Tibial nerve (tissue), 4 donors: ENCODE results near the gene ANKS1A. TPM values are rescaled to one million over a fixed set of nuclear protein-coding genes. Genes with fewer than 3 reads are reported as not detected.
A peak's percentile ranks its signal among the peaks of the same experiment; 100 is the strongest.

Experiments used
- DNase-seq, 2 donors: peaks; one replicate each; pipeline ENCODE4 v3.0.0-alpha.2; 2019; ENCODE audit warnings: low spot score in 2 of 2
- H3K27ac ChIP-seq, 4 donors: fragments of 200-600 bp; sonication (generic) in 3 of 4; one replicate each; pipeline ENCODE4 v1.5.1; 2017 to 2019; ENCODE audit warnings: mild to moderate bottlenecking in 1 of 4
- H3K27me3 ChIP-seq, 2 donors: fragments of 200-600 bp; sonication (generic) in 1 of 2; one replicate each; pipeline versions ENCODE4 v1.5.1 to v1.6.0; 2017 to 2019
- H3K36me3 ChIP-seq, 3 donors: fragments of 200-600 bp; sonication (generic); one replicate each; pipeline ENCODE4 v1.5.1; 2018 to 2019
- H3K4me1 ChIP-seq, 4 donors: fragments of 200-600 bp; sonication (generic) in 3 of 4; one replicate each; pipeline ENCODE4 v1.5.1; 2017 to 2019
- H3K4me3 ChIP-seq, 4 donors: fragments of 200-600 bp; sonication (generic) in 3 of 4; one replicate each; pipeline ENCODE4 v1.5.1; 2017 to 2019; ENCODE audit warnings: mild to moderate bottlenecking in 1 of 4, moderate library complexity in 1 of 4
- H3K9me3 ChIP-seq, 4 donors: fragments of 200-600 bp; sonication (generic) in 3 of 4; one replicate each; pipeline ENCODE4 v1.5.1; 2017 to 2019
- EP300 ChIP-seq, 2 donors: sonication (generic); formaldehyde crosslinking; IDR thresholded peaks; one replicate each; pipeline ENCODE4 v1.6.1; 2017; ENCODE audit warnings: antibody characterized with exemption in 2 of 2, mild to moderate bottlenecking in 1 of 2
- POLR2A ChIP-seq, 2 donors: fragments of 450-650 bp; IDR thresholded peaks; one replicate each; pipeline ENCODE4 v1.6.1; 2017; ENCODE audit warnings: antibody characterized with exemption in 2 of 2, mild to moderate bottlenecking in 2 of 2, moderate library complexity in 2 of 2
- WGBS, 2 donors: methylation state at CpG; one replicate each; pipeline ENCODE4 v1.1.5; 2018; 5-methylcytosine and 5-hydroxymethylcytosine counted together
- total RNA-seq, 4 donors: library from RNA; depleted of rRNA; stranded (reverse); fragments of >200 nt; gene quantifications; one replicate each; pipeline ENCODE4 v1.1.0, GENCODE V29; 2016
- TF ChIP-seq, protein P1 (sequence below), 5 experiments: fragments of 200-600 bp in 3 of 5; fragments of 450-650 bp in 2 of 5; sonication (generic) in 3 of 5; IDR thresholded peaks; one replicate each; pipeline ENCODE4 v1.5.1; 2016 to 2019; ENCODE audit warnings: antibody characterized with exemption in 5 of 5, mild to moderate bottlenecking in 3 of 5, moderate library complexity in 2 of 5

ANKS1A gene
- total RNA-seq, 4 donors from 2014 or later = 39.3 to 55.9 (median 44.0) TPM

DNA sequence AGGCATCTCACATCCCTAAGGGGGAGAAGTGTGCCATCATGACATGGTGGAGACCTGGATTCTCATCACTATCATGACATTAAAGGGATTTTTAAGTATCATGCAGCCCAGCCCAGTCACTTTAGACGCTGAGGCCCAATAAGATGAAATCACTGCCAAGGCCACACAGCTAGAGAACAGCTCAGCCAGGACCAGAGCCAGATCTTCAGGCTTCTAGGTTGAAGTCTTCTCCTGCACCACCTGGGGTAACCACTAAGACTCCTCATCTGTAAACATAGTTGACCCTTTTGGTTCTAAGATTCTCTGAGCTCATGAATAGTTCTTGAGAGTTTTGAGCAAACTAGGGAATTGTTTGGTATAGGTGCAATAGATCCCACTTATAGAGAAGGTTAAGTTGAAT, 126.9 kb downstream of the ANKS1A start:
- no peak for DNase-seq
- H3K27ac ChIP-seq = peak overlapping the region; percentile 50 to 98 (median 94)
- no peaks in the 10 kb centered on the region for H3K9me3 ChIP-seq
- no peak overlapping the region for H3K4me3 ChIP-seq
- no peaks in the 10 kb centered on the region for H3K36me3 ChIP-seq
- peaks cover 0 to 82% (median 32%) of the 10 kb centered on the region in 4 donors for H3K4me1 ChIP-seq
- no peak for TF ChIP-seq EP300 (IDR thresholded peaks at IDR 0.05)
- no peak for TF ChIP-seq POLR2A (IDR thresholded peaks at IDR 0.05)
- TF ChIP-seq, protein P1, sequence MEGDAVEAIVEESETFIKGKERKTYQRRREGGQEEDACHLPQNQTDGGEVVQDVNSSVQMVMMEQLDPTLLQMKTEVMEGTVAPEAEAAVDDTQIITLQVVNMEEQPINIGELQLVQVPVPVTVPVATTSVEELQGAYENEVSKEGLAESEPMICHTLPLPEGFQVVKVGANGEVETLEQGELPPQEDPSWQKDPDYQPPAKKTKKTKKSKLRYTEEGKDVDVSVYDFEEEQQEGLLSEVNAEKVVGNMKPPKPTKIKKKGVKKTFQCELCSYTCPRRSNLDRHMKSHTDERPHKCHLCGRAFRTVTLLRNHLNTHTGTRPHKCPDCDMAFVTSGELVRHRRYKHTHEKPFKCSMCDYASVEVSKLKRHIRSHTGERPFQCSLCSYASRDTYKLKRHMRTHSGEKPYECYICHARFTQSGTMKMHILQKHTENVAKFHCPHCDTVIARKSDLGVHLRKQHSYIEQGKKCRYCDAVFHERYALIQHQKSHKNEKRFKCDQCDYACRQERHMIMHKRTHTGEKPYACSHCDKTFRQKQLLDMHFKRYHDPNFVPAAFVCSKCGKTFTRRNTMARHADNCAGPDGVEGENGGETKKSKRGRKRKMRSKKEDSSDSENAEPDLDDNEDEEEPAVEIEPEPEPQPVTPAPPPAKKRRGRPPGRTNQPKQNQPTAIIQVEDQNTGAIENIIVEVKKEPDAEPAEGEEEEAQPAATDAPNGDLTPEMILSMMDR (IDR thresholded peaks at IDR 0.05) = no peak
- 0% methylated on average over 1 of the region's 1 CpG for WGBS, 2 donors
- no peaks in the 10 kb centered on the region for H3K27me3 ChIP-seq

DNA sequence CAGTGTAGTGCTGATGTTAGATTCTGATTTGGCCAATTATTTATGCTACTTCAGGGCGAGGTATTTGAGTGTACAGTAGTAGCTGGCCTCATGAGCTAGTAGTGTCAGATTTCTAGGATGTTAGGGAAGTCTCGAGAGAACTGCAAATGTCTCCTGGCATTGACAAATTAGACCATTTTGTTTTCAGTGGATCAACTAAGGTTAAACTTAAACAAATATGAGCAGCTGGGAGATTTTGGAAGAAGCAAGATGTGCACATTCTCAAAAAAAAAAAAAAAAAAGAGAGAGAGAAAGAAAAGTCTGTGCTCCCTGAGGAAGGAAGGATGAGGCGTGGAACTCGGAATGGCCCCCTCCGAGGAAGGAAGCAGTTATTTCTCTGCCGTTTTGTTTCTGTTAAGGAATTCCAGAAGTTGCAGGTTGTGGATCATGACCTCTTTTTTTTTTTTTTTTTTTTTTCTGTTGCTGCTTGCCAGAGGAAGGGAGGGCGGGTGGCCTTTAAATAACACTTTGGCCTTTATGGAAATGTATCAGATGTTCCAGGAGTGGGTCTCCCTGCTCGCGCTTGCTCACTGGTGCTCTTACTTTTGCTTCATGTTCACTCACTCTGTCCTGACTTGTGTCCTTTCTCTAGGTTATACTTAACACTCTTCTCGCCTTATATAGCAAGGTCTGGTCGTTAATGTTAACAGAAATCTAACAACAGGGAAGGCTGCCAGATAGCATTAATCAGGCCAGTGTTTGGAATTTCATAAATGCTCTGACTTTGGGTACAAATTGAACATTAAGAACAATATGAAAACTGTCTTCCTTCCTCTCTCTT, 127.7 kb downstream of the ANKS1A start:
- peak in 1 of 2 donors; percentile 36 for DNase-seq
- 14 to 17% methylated on average over 11 of the region's 11 CpGs for WGBS, 2 donors

DNA sequence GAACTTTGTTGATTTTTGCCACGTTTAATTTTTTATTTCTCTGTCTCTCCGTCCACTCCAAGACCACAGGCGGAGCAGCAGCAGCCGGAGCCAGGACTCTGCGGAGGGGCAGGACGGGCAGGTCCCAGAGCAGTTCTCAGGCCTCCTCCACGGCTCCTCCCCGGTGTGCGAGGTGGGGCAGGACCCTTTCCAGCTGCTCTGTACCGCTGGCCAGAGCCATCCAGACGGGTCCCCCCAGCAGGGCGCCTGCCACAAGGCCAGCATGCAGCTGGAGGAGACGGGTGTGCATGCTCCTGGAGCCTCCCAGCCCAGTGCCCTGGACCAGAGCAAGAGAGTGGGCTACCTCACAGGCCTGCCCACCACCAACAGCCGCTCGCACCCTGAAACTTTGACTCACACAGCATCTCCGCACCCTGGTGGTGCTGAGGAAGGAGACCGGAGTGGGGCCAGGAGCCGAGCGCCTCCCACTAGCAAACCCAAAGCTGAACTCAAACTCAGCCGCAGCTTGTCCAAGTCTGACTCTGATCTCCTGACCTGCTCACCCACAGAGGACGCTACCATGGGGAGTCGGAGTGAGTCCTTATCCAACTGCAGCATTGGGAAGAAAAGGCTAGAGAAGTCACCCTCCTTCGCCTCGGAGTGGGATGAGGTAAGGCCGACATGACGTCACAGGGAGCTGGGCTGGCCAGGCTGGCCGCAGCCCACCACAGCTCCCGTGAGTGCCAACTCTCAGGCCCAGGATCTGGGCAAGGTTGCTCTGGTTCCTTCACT, 128.5 kb downstream of the ANKS1A start:
- Histone ChIP-seq H3K27ac (peak overlapping the region; percentile 90 to 98 (median 94)), H3K36me3 (no peaks in the 10 kb centered on the region), H3K27me3 (no peaks in the 10 kb centered on the region), H3K4me1 (peaks cover 0 to 95% (median 39%) of the 10 kb centered on the region in 4 donors), H3K9me3 (no peaks in the 10 kb centered on the region), H3K4me3 (peak overlapping the region; percentile 27 to 60 (median 44))
- 15 to 28% methylated on average over 15 to 20 of the region's 28 CpGs for WGBS, 2 donors
- peak; percentile 43 to 63 for DNase-seq
- peak in 1 of 2 donors; percentile 84 for TF ChIP-seq EP300 (IDR thresholded peaks at IDR 0.05)
- TF ChIP-seq, protein P1 (IDR thresholded peaks at IDR 0.05) = peak in 1 of 5 experiments; percentile 7
- peak; percentile 14 to 53 for TF ChIP-seq POLR2A (IDR thresholded peaks at IDR 0.05)

More for the DNA sequence above, 127.7 kb downstream of the ANKS1A start:
- no peaks in the 10 kb centered on the region for H3K9me3 ChIP-seq
- H3K4me3 ChIP-seq = peak overlapping the region; percentile 27 to 60 (median 44)
- H3K27me3 ChIP-seq = no peaks in the 10 kb centered on the region
- peaks cover 0 to 89% (median 37%) of the 10 kb centered on the region in 4 donors for H3K4me1 ChIP-seq
- peak in 1 of 2 donors; percentile 78 for TF ChIP-seq EP300 (IDR thresholded peaks at IDR 0.05)
- TF ChIP-seq POLR2A (IDR thresholded peaks at IDR 0.05) = peak in 1 of 2 donors; percentile 33
- TF ChIP-seq, protein P1 (IDR thresholded peaks at IDR 0.05) = no peak
- no peaks in the 10 kb centered on the region for H3K36me3 ChIP-seq
- H3K27ac ChIP-seq = peak overlapping the region; percentile 90 to 98 (median 94)

DNA sequence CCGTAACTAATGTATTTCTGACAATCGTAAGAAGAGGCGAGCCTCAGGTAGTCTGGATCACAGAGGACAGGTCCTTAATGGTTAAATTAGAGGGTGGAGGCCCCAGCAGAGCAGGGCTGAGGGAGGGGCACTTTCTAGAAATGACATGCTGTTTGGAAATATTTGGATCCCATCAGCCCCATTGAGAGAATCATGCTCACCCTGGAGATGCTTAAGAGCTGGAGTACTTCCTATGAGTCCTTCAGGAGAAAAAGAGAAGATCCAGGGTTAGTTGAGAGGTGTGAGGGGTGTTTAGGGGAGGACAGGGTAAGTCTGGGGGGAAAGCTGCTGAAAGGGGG, 129.1 kb downstream of the ANKS1A start:
- no peak for DNase-seq
- TF ChIP-seq EP300 (IDR thresholded peaks at IDR 0.05) = peak in 1 of 2 donors; percentile 67
- TF ChIP-seq POLR2A (IDR thresholded peaks at IDR 0.05) = no peak
- TF ChIP-seq, protein P1 (IDR thresholded peaks at IDR 0.05) = no peak
- no peaks in the 10 kb centered on the region for H3K36me3 ChIP-seq
- no peaks in the 10 kb centered on the region for H3K9me3 ChIP-seq
- WGBS, 2 donors = 40 to 55% methylated on average over 3 of the region's 3 CpGs
- peak overlapping the region; percentile 27 to 60 (median 44) for H3K4me3 ChIP-seq
- peaks cover 0 to 95% (median 42%) of the 10 kb centered on the region in 4 donors for H3K4me1 ChIP-seq
- no peaks in the 10 kb centered on the region for H3K27me3 ChIP-seq
- peak overlapping the region; percentile 90 to 98 (median 94) for H3K27ac ChIP-seq
